Lower leg skin (tissue), 3 donors: Measurements from ENCODE around the gene IL12B.

Experiments used
- POLR2A ChIP-seq, 2 donors: fragments of 450-650 bp; IDR thresholded peaks; one replicate each; pipeline ENCODE4 v1.6.1; 2016 to 2017; ENCODE audit warnings: antibody characterized with exemption in 2 of 2, mild to moderate bottlenecking in 1 of 2, moderate library complexity in 1 of 2
- TF ChIP-seq, protein P1 (sequence below), 3 donors: fragments of 450-650 bp; IDR thresholded peaks; one replicate each; pipeline ENCODE4 v1.5.1; 2016; ENCODE audit warnings: antibody characterized with exemption in 3 of 3, mild to moderate bottlenecking in 3 of 3, moderate library complexity in 2 of 3

DNA sequence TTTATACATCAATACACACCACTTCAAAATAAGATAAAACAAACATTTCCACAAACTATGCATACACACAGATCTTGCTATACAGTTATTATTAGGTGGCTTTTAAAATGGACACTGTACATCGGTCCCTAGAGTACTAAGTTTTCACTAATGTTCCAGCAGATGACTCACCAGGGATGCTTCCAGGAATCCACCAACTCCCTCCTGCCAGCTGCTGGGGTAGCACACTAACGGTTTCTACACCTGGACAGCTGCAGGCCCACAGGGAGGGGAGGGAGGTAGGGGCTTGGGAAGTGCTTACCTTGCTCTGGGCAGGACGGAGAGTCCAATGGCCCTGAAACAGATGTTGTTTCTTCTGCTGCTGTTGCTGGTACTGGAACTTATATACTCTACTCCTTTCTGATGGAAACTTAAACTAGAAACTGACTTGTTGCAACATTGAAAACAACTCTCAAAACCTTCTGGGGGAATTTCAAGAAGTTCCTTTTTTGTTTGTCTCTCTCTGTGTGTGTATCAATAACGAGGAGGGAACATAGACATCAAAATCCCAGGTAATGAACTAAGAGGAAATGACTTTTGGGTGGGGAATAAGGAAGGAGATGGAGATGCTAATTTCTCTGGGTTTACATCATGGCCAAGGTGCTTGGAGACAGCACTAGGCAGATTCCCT lies at the start of gene IL12B:
- TF ChIP-seq, protein P1, sequence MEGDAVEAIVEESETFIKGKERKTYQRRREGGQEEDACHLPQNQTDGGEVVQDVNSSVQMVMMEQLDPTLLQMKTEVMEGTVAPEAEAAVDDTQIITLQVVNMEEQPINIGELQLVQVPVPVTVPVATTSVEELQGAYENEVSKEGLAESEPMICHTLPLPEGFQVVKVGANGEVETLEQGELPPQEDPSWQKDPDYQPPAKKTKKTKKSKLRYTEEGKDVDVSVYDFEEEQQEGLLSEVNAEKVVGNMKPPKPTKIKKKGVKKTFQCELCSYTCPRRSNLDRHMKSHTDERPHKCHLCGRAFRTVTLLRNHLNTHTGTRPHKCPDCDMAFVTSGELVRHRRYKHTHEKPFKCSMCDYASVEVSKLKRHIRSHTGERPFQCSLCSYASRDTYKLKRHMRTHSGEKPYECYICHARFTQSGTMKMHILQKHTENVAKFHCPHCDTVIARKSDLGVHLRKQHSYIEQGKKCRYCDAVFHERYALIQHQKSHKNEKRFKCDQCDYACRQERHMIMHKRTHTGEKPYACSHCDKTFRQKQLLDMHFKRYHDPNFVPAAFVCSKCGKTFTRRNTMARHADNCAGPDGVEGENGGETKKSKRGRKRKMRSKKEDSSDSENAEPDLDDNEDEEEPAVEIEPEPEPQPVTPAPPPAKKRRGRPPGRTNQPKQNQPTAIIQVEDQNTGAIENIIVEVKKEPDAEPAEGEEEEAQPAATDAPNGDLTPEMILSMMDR (IDR thresholded peaks at IDR 0.05) = no peak
- TF ChIP-seq POLR2A (IDR thresholded peaks at IDR 0.05) = no peak
